Activated T-helper 9 cell treated with anti-CD3 and anti-CD28 coated beads, Interleukin-2, amount 50 U/mL, for 16 hours (primary cell): ENCODE results near the gene ZXDB.
"Not testable (repeated sequence)": the region's sequence is repeated elsewhere in the genome, so short reads cannot be mapped to it uniquely, and the experiment has no call there.

Source experiments
- DNase-seq: peaks from one replicate; pipeline ENCODE4 v3.0.0-alpha.2; 2020; ENCODE audit warnings: low read depth

Gene ZXDB

DNA sequence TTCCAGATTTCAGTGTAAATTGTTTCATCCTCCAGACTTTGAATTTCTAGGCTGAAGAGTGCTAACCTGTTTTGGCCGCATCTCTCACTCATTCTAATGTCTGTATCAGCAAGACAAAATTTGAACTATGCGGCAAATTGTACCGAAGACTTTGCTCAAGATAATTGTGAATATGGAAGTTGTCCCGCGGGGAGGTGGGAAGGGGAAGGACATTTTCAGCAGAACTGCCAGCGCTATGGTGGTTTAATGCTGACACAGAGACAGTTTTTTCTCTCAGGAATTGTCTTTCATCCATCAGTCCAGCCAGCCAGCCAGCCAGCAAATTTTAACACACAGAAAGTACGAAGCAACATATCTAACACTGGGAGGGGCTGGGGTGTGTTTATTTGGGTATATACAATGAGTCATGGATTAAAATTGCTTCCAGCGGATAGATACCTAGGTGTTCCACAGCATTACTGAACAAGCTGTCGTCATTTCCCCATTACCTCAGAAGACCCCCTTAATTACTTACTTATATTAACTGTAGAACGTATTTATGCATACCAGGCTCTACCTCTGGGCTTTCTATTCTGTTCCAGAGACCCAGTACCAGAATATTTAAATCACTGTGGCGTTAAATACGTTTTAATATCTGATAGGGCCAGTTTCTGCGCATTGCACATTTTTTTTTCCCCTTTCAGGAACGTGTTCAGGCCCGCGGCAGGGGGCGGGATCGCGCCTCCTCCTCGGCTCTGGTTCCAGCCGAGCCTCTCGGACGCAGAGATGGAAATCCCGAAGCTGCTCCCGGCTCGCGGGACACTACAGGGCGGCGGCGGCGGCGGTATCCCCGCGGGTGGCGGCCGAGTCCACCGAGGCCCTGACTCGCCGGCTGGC is at the start of gene ZXDB:
TSS of gene ZXDB (plus strand) at position 728 of the 876 bp plus-strand sequence. CDS start at position 766, 38 bp downstream.
- DNase-seq, result not testable (repeated sequence)

- no peak for DNase-seq
Measured at GRCh38 chrX:57565198-57565597, 26.6 kb upstream of the ZXDB start.

DNA sequence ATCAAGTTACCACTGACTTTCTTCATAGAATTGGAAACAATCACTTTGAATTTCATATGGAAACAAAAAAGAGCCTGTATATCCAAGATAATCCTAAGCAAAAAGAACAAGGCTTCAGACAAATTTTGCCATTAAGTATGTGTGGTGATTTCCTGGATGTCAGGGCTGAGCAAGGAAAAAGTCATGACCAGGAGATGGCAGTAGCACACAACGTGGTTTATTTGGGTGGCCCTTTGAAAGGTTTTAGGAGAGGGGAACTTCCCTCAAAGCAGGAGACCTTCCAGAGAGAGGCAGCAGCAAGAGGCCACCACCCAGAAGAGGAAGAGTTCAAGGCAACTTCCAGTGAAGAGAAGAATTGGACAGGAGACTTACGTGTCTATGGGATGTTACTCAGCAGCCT is 18.1 kb upstream of the ZXDB start:
- DNase-seq, result no peak

DNA sequence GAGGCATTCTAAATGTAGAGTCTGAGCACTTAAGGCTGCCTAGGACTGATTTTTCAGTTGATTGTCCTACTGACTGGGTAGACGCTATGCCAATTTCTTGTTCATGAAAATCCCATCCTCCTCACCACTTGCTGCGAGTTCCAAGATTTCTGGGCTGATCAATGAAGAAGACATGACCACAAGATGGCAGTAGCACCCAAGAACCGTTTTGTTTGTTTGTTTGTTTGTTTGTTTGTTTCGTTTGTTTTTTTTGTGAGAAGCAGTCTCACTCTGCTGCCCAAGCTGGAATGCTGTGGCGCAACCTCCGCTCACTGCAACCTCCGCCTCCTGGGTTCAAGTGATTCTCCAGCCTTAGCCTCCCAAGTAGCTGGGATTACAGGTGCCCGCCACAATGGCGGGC is 8.9 kb upstream of the ZXDB start:
- not testable (repeated sequence) for DNase-seq

GRCh38 chrX:57583477-57583876 is 8.3 kb upstream of the ZXDB start:
- no peak for DNase-seq

DNA sequence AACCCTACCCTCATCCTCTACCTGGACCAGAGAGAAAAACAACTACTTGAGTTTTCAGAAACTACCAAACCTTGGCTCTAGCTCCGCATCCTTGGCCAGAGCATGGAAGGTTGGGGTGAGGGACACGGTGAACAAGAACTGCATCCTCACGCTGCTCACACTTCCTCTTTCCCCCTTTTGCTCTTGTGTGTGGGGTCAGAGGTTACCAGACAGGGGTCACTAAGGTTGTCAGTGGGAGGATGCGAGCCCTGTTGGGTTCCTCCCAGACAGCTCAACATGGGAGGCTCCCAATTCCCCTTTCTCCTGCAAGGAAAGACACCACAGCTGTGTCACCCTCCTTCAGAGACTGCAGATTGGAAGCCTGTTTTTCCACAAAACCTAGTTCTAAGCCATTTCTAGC is 5.5 kb upstream of the ZXDB start:
- no peak for DNase-seq

- no peak for DNase-seq
Measured at GRCh38 chrX:57587062-57587461, 4.7 kb upstream of the ZXDB start.

GRCh38 chrX:57587607-57588006 is 4.2 kb upstream of the ZXDB start:
- no peak for DNase-seq

DNA sequence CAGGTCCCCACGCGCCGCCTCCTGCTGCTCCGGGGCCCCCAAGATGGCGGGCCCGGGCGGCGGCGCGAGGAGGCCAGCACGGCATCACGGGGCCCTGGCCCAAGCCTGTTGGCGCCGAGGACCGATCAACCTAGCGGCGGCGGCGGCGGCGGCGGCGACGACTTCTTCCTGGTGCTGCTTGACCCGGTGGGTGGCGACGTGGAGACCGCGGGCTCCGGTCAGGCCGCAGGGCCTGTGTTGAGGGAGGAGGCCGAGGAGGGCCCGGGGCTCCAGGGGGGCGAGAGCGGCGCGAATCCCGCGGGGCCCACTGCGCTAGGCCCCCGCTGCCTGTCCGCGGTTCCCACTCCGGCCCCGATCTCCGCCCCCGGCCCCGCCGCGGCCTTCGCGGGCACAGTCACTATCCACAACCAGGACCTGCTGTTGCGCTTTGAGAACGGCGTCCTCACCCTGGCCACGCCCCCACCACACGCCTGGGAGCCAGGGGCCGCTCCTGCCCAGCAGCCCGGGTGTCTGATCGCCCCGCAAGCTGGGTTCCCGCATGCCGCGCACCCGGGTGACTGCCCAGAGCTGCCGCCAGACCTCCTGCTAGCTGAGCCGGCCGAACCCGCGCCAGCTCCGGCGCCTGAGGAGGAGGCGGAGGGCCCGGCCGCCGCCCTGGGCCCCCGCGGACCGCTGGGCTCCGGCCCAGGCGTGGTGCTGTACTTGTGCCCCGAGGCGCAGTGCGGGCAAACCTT is 516 bp downstream of the ZXDB start:
- DNase-seq, result peak; percentile 10

GRCh38 chrX:57592894-57593215 is 1.0 kb downstream of the ZXDB start:
- peak; percentile 0 for DNase-seq

- no peak for DNase-seq
Measured at GRCh38 chrX:57595381-57595811, 3.6 kb downstream of the ZXDB start.

GRCh38 chrX:57596109-57596508 is 4.3 kb downstream of the ZXDB start:
- no peak for DNase-seq

- no peak for DNase-seq
Measured at GRCh38 chrX:57596516-57596915, 4.7 kb downstream of the ZXDB start.

- no peak for DNase-seq
Measured at GRCh38 chrX:57607295-57608187, 15.7 kb downstream of the ZXDB start.

DNA sequence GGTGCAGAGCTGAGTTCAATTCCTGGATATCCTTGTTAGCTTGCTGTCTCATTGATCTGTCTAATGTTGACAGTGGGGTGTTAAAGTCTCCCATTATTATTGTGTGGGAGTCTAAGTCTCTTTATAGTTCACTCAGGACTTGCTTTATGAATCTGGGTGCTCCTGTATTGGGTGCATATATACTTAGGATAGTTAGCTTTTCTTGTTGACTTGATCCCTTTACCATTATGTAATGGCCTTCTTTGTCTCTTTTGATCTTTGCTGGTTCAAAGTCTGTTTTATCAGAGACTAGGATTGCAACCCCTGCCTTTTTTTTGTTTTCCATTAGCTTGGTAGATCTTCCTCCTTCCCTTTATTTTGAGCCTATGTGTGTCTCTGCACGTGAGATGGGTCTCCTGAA is 21.5 kb downstream of the ZXDB start:
- not testable (repeated sequence) for DNase-seq

DNA sequence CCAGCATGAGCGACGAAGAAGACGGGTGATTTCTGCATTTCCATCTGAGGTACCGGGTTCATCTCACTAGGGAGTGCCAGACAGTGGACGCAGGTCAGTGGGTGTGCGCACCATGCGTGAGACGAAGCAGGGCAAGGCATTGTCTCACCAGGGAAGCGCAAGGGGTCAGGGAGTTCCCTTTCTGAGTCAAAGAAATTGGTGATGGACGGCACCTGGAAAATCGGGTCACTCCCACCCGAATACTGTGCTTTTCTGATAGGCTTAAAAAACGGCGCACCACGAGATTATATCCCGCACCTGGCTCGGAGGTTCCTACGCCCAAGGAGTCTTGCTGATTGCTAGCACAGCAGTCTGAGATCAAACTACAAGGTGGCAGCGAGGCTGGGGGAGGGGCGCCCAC is 37.6 kb downstream of the ZXDB start:
- DNase-seq, result not testable (repeated sequence)

GRCh38 chrX:57640674-57641016 is 48.8 kb downstream of the ZXDB start:
- DNase-seq, result no peak

- DNase-seq, result no peak
Measured at GRCh38 chrX:57641338-57641737, 49.5 kb downstream of the ZXDB start.

GRCh38 chrX:57643698-57644097 is 51.9 kb downstream of the ZXDB start:
- no peak for DNase-seq

GRCh38 chrX:57647020-57647419 is 55.2 kb downstream of the ZXDB start:
- no peak for DNase-seq
